ENCODE measurements around the gene MRPL12.
A peak's percentile ranks its signal among the peaks of the same experiment; 100 is the strongest.

MRPL12 gene

GRCh38 chr17:81686614-81687013, 16.6 kb upstream of the MRPL12 start:
- H3K4me2 ChIP-seq (ENCODE audit: low read length): no peak overlapping the region
- peaks cover 20% of the 10 kb centered on the region for H3K79me2 ChIP-seq (ENCODE audit: control insufficient read depth, insufficient read depth, low read length, poor library complexity)
- H3K79me1 ChIP-seq (ENCODE audit: low read length): peaks cover 10% of the 10 kb centered on the region
- no peak overlapping the region for H2BK12ac ChIP-seq (ENCODE audit: low read length)
- no peak overlapping the region for H2BK5ac ChIP-seq (ENCODE audit: low read depth, low read length, poor library complexity)
- H4K91ac ChIP-seq (ENCODE audit: low read depth, low read length): no peak overlapping the region
- no peak overlapping the region for H4K12ac ChIP-seq (ENCODE audit: low read depth, low read length)
- DNase-seq: no peak
- no CpG with 5 or more reads among the region's 20 CpGs for WGBS (ENCODE audit: extremely low coverage, insufficient coverage, insufficient read length)
- H3K36me3 ChIP-seq (ENCODE audit: control insufficient read depth in 1 of 2, insufficient read depth in 2 of 2, low read length in 2 of 2): peaks cover 66 to 68% of the 10 kb centered on the region in 2 experiments
- H3K4me3 ChIP-seq (ENCODE audit: low read depth, low read length): no peak overlapping the region
- no peak overlapping the region for H2AK5ac ChIP-seq (ENCODE audit: low read length)
- no peaks in the 10 kb centered on the region for H3K27me3 ChIP-seq (ENCODE audit: insufficient read depth, low read length)
- H3K4ac ChIP-seq (ENCODE audit: low read depth, low read length): no peak overlapping the region
- no peak overlapping the region for H4K8ac ChIP-seq (ENCODE audit: low read depth, low read length)
- no peak overlapping the region for H2BK120ac ChIP-seq (ENCODE audit: insufficient read depth, low read length, poor library complexity)
- no peak overlapping the region for H2AFZ ChIP-seq (ENCODE audit: insufficient read depth, low read length, poor library complexity)
- no peak overlapping the region for H3K14ac ChIP-seq (ENCODE audit: low read length)
- H3K23ac ChIP-seq (ENCODE audit: low read length): no peak overlapping the region
- no peaks in the 10 kb centered on the region for H3K9me3 ChIP-seq (ENCODE audit: insufficient read depth, low read depth, low read length)
- peaks cover 15 to 16% of the 10 kb centered on the region in 2 experiments for H3K4me1 ChIP-seq (ENCODE audit: control insufficient read depth in 1 of 2, insufficient read depth in 2 of 2, low read length in 2 of 2)
- H3K9ac ChIP-seq (ENCODE audit: low read length): no peak overlapping the region
- H3K18ac ChIP-seq (ENCODE audit: low read length): no peak overlapping the region
- H3K27ac ChIP-seq (ENCODE audit: low read depth, low read length): no peak overlapping the region

GRCh38 chr17:81687770-81688541, 15.2 kb upstream of the MRPL12 start:
- Histone ChIP-seq H3K27ac (ENCODE audit: low read depth, low read length) (no peak overlapping the region), H3K4me3 (ENCODE audit: low read depth, low read length) (peak overlapping the region; percentile 7), H4K12ac (ENCODE audit: low read depth, low read length) (no peak overlapping the region), H4K91ac (ENCODE audit: low read depth, low read length) (no peak overlapping the region), H2BK5ac (ENCODE audit: low read depth, low read length, poor library complexity) (no peak overlapping the region), H3K27me3 (ENCODE audit: insufficient read depth, low read length) (no peaks in the 10 kb centered on the region), H3K4ac (ENCODE audit: low read depth, low read length) (no peak overlapping the region), H2BK12ac (ENCODE audit: low read length) (no peak overlapping the region), H3K14ac (ENCODE audit: low read length) (no peak overlapping the region), H2BK120ac (ENCODE audit: insufficient read depth, low read length, poor library complexity) (no peak overlapping the region), H3K36me3 (ENCODE audit: control insufficient read depth in 1 of 2, insufficient read depth in 2 of 2, low read length in 2 of 2) (peaks cover 72 to 78% of the 10 kb centered on the region in 2 experiments), H3K23ac (ENCODE audit: low read length) (no peak overlapping the region), H3K79me1 (ENCODE audit: low read length) (peaks cover 10% of the 10 kb centered on the region), H2AK5ac (ENCODE audit: low read length) (no peak overlapping the region), H3K9ac (ENCODE audit: low read length) (no peak overlapping the region), H3K18ac (ENCODE audit: low read length) (no peak overlapping the region), H3K79me2 (ENCODE audit: control insufficient read depth, insufficient read depth, low read length, poor library complexity) (peaks cover 18% of the 10 kb centered on the region), H3K4me1 (ENCODE audit: control insufficient read depth in 1 of 2, insufficient read depth in 2 of 2, low read length in 2 of 2) (peaks cover 10% of the 10 kb centered on the region in 2 experiments), H2AFZ (ENCODE audit: insufficient read depth, low read length, poor library complexity) (no peak overlapping the region), H4K8ac (ENCODE audit: low read depth, low read length) (no peak overlapping the region), H3K9me3 (ENCODE audit: insufficient read depth, low read depth, low read length) (no peaks in the 10 kb centered on the region), H3K4me2 (ENCODE audit: low read length) (no peak overlapping the region)
- no peak for DNase-seq
- WGBS (ENCODE audit: extremely low coverage, insufficient coverage, insufficient read length): no CpG with 5 or more reads among the region's 41 CpGs

- H3K79me2 ChIP-seq (ENCODE audit: control insufficient read depth, insufficient read depth, low read length, poor library complexity): peaks cover 13% of the 10 kb centered on the region
- no peak overlapping the region for H3K4me3 ChIP-seq (ENCODE audit: low read depth, low read length)
- H2BK12ac ChIP-seq (ENCODE audit: low read length): no peak overlapping the region
- H3K18ac ChIP-seq (ENCODE audit: low read length): no peak overlapping the region
- peaks cover 10% of the 10 kb centered on the region in 2 experiments for H3K4me1 ChIP-seq (ENCODE audit: control insufficient read depth in 1 of 2, insufficient read depth in 2 of 2, low read length in 2 of 2)
- no peak overlapping the region for H2BK120ac ChIP-seq (ENCODE audit: insufficient read depth, low read length, poor library complexity)
- no peak overlapping the region for H3K9ac ChIP-seq (ENCODE audit: low read length)
- WGBS (ENCODE audit: extremely low coverage, insufficient coverage, insufficient read length): no CpG with 5 or more reads among the region's 14 CpGs
- DNase-seq: no peak
- H3K4ac ChIP-seq (ENCODE audit: low read depth, low read length): no peak overlapping the region
- H3K9me3 ChIP-seq (ENCODE audit: insufficient read depth, low read depth, low read length): no peaks in the 10 kb centered on the region
- no peak overlapping the region for H3K23ac ChIP-seq (ENCODE audit: low read length)
- H2BK5ac ChIP-seq (ENCODE audit: low read depth, low read length, poor library complexity): no peak overlapping the region
- H3K79me1 ChIP-seq (ENCODE audit: low read length): peaks cover 5% of the 10 kb centered on the region
- no peak overlapping the region for H3K4me2 ChIP-seq (ENCODE audit: low read length)
- H2AFZ ChIP-seq (ENCODE audit: insufficient read depth, low read length, poor library complexity): no peak overlapping the region
- no peak overlapping the region for H4K91ac ChIP-seq (ENCODE audit: low read depth, low read length)
- H2AK5ac ChIP-seq (ENCODE audit: low read length): no peak overlapping the region
- H3K14ac ChIP-seq (ENCODE audit: low read length): no peak overlapping the region
- H3K27ac ChIP-seq (ENCODE audit: low read depth, low read length): no peak overlapping the region
- no peaks in the 10 kb centered on the region for H3K27me3 ChIP-seq (ENCODE audit: insufficient read depth, low read length)
- H3K36me3 ChIP-seq (ENCODE audit: control insufficient read depth in 1 of 2, insufficient read depth in 2 of 2, low read length in 2 of 2): peaks cover 79 to 84% of the 10 kb centered on the region in 2 experiments
- H4K12ac ChIP-seq (ENCODE audit: low read depth, low read length): no peak overlapping the region
- H4K8ac ChIP-seq (ENCODE audit: low read depth, low read length): no peak overlapping the region
These were observed 14.6 kb upstream of the MRPL12 start for GRCh38 chr17:81688616-81689015.

GRCh38 chr17:81690066-81690465, 13.1 kb upstream of the MRPL12 start:
- Histone ChIP-seq H3K79me2 (ENCODE audit: control insufficient read depth, insufficient read depth, low read length, poor library complexity) (peaks cover 2% of the 10 kb centered on the region), H3K4me3 (ENCODE audit: low read depth, low read length) (no peak overlapping the region), H3K4me2 (ENCODE audit: low read length) (no peak overlapping the region), H4K91ac (ENCODE audit: low read depth, low read length) (no peak overlapping the region), H2BK120ac (ENCODE audit: insufficient read depth, low read length, poor library complexity) (no peak overlapping the region), H2AK5ac (ENCODE audit: low read length) (no peak overlapping the region), H3K79me1 (ENCODE audit: low read length) (no peaks in the 10 kb centered on the region), H2BK12ac (ENCODE audit: low read length) (no peak overlapping the region), H3K4ac (ENCODE audit: low read depth, low read length) (no peak overlapping the region), H3K9me3 (ENCODE audit: insufficient read depth, low read depth, low read length) (no peaks in the 10 kb centered on the region), H4K12ac (ENCODE audit: low read depth, low read length) (no peak overlapping the region), H3K27ac (ENCODE audit: low read depth, low read length) (no peak overlapping the region), H3K18ac (ENCODE audit: low read length) (no peak overlapping the region), H3K4me1 (ENCODE audit: control insufficient read depth in 1 of 2, insufficient read depth in 2 of 2, low read length in 2 of 2) (peaks cover 4% of the 10 kb centered on the region in 2 experiments), H3K14ac (ENCODE audit: low read length) (no peak overlapping the region), H3K23ac (ENCODE audit: low read length) (no peak overlapping the region), H3K9ac (ENCODE audit: low read length) (no peak overlapping the region), H4K8ac (ENCODE audit: low read depth, low read length) (no peak overlapping the region), H2AFZ (ENCODE audit: insufficient read depth, low read length, poor library complexity) (no peak overlapping the region), H3K27me3 (ENCODE audit: insufficient read depth, low read length) (no peaks in the 10 kb centered on the region), H2BK5ac (ENCODE audit: low read depth, low read length, poor library complexity) (no peak overlapping the region), H3K36me3 (ENCODE audit: control insufficient read depth in 1 of 2, insufficient read depth in 2 of 2, low read length in 2 of 2) (peaks cover 94 to 99% of the 10 kb centered on the region in 2 experiments)
- DNase-seq: no peak
- no CpG with 5 or more reads among the region's 18 CpGs for WGBS (ENCODE audit: extremely low coverage, insufficient coverage, insufficient read length)

Measured in trophoblast cell (in vitro differentiated cells and primary cell).